Stimulated activated naive CD8-positive, alpha-beta T cell treated with anti-CD3 and anti-CD28 coated beads, Interleukin-15, Interleukin-2, amounts not matched to agents 100 U/mL and 50 U/mL, for 24 hours (primary cell): ENCODE results near the gene ADAMTS6.

Source experiments
- ATAC-seq: fragments of 150-1000 bp; cut with Tn5 transposase; one replicate; pipeline ENCODE4 v1.10.0; 2021
- DNase-seq: peaks from one replicate; pipeline ENCODE4 v3.0.0; 2021

The ADAMTS6 gene

GRCh38 chr5:65103756-65104440 lies 377.8 kb downstream of the ADAMTS6 start:
- no peak for ATAC-seq
- no peak for DNase-seq

GRCh38 chr5:65102976-65103711 lies 378.6 kb downstream of the ADAMTS6 start:
- ATAC-seq, result peak; percentile 61
- peak; percentile 58 for DNase-seq

GRCh38 chr5:65102371-65102975 lies 379.2 kb downstream of the ADAMTS6 start:
- DNase-seq (no peak), ATAC-seq (no peak)

GRCh38 chr5:65101632-65102100 lies 380.1 kb downstream of the ADAMTS6 start:
- no peak for ATAC-seq
- no peak for DNase-seq

- no peak for ATAC-seq
- peak; percentile 45 for DNase-seq
Observed at GRCh38 chr5:65100911-65101631, 380.6 kb downstream of the ADAMTS6 start.
